Right kidney (tissue), 1 donor: ENCODE results near the gene IL1RAP.
"Not testable (repeated sequence)": the region's sequence is repeated elsewhere in the genome, so short reads cannot be mapped to it uniquely, and the experiment has no call there.

Experiments
- DNase-seq: peaks from one replicate; pipeline ENCODE4 v3.0.0-alpha.2; 2016

IL1RAP gene

GRCh38 chr3:190658106-190658505, 144.2 kb downstream of the IL1RAP start:
- no peak for DNase-seq

GRCh38 chr3:190666821-190667220, 152.9 kb downstream of the IL1RAP start:
- DNase-seq, result no peak

GRCh38 chr3:190671658-190672057, 157.8 kb downstream of the IL1RAP start:
- no peak for DNase-seq

GRCh38 chr3:190673148-190673547, 159.3 kb downstream of the IL1RAP start:
- no peak for DNase-seq

- DNase-seq, result no peak
These were observed 162.6 kb downstream of the IL1RAP start for GRCh38 chr3:190676481-190676880.

- DNase-seq, result no peak
These were observed 163.1 kb downstream of the IL1RAP start for GRCh38 chr3:190677001-190677400.

- DNase-seq, result not testable (repeated sequence)
These were observed 164.0 kb downstream of the IL1RAP start for GRCh38 chr3:190677868-190678267.

- no peak for DNase-seq
These were observed 166.8 kb downstream of the IL1RAP start for GRCh38 chr3:190680691-190681090.

GRCh38 chr3:190684776-190685175, 170.9 kb downstream of the IL1RAP start:
- DNase-seq, result no peak

- DNase-seq, result no peak
These were observed 172.1 kb downstream of the IL1RAP start for GRCh38 chr3:190686011-190686410.

- DNase-seq, result no peak
These were observed 176.4 kb downstream of the IL1RAP start for GRCh38 chr3:190690246-190690645.

- DNase-seq, result no peak
These were observed 178.4 kb downstream of the IL1RAP start for GRCh38 chr3:190692256-190692655.

- DNase-seq, result no peak
These were observed 180.6 kb downstream of the IL1RAP start for GRCh38 chr3:190694335-190695001.

GRCh38 chr3:190695225-190695624, 181.3 kb downstream of the IL1RAP start:
- no peak for DNase-seq

- no peak for DNase-seq
These were observed 182.1 kb downstream of the IL1RAP start for GRCh38 chr3:190695994-190696393.

GRCh38 chr3:190696777-190697501, 183.1 kb downstream of the IL1RAP start:
- no peak for DNase-seq

- no peak for DNase-seq
These were observed 183.6 kb downstream of the IL1RAP start for GRCh38 chr3:190697502-190697830.

- no peak for DNase-seq
These were observed 184.0 kb downstream of the IL1RAP start for GRCh38 chr3:190697901-190698300.

GRCh38 chr3:190699776-190700175, 185.9 kb downstream of the IL1RAP start:
- DNase-seq, result no peak

- DNase-seq, result peak; percentile 24
These were observed 187.2 kb downstream of the IL1RAP start for GRCh38 chr3:190701096-190701532.

- DNase-seq, result no peak
These were observed 192.7 kb downstream of the IL1RAP start for GRCh38 chr3:190706582-190706981.
